DOHH2 (cell line): ENCODE measurements around the gene UBIAD1.

Experiments
- EZH2phosphoT487 ChIP-seq: fragments of 200-600 bp; sonication (generic); IDR thresholded peaks from 2 replicates; pipeline ENCODE4 v1.6.1; 2017; ENCODE audit warnings: borderline replicate concordance, mild to moderate bottlenecking, antibody characterized with exemption, low read length, moderate library complexity, mixed read lengths
- TF ChIP-seq, protein P1 (sequence below): fragments of 200-600 bp; sonication (generic); IDR thresholded peaks from one replicate; pipeline ENCODE4 v1.5.1; 2014; ENCODE audit warnings: antibody characterized with exemption, mild to moderate bottlenecking, low read depth, low read length; ENCODE audit not compliant: poor library complexity, severe bottlenecking

DNA sequence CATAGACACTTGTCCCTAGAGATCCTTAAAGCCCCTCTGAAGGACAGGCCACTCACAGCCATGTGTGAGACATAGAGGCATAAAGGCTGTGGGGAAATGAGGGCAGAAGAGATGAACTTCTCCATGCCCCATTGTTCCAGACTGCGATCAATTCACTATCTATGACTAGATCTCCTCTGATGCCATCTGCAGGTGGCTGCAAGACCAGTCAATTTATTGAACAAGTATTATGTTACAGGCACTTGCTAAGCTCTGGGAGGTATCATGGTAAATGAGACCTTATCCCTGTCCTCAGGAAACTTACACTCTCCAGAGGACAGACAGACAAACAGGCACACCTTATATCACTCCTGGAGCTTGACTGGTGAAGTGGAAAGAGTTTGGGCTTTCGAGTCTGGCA, 22.9 kb downstream of the UBIAD1 start:
- TF ChIP-seq, protein P1, sequence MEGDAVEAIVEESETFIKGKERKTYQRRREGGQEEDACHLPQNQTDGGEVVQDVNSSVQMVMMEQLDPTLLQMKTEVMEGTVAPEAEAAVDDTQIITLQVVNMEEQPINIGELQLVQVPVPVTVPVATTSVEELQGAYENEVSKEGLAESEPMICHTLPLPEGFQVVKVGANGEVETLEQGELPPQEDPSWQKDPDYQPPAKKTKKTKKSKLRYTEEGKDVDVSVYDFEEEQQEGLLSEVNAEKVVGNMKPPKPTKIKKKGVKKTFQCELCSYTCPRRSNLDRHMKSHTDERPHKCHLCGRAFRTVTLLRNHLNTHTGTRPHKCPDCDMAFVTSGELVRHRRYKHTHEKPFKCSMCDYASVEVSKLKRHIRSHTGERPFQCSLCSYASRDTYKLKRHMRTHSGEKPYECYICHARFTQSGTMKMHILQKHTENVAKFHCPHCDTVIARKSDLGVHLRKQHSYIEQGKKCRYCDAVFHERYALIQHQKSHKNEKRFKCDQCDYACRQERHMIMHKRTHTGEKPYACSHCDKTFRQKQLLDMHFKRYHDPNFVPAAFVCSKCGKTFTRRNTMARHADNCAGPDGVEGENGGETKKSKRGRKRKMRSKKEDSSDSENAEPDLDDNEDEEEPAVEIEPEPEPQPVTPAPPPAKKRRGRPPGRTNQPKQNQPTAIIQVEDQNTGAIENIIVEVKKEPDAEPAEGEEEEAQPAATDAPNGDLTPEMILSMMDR: no peak
- TF ChIP-seq EZH2phosphoT487: no peak
